ENCODE results near the gene HEATR1.
"Not testable (repeated sequence)": the region's sequence is repeated elsewhere in the genome, so short reads cannot be mapped to it uniquely, and the experiment has no call there.

Gene HEATR1

DNA sequence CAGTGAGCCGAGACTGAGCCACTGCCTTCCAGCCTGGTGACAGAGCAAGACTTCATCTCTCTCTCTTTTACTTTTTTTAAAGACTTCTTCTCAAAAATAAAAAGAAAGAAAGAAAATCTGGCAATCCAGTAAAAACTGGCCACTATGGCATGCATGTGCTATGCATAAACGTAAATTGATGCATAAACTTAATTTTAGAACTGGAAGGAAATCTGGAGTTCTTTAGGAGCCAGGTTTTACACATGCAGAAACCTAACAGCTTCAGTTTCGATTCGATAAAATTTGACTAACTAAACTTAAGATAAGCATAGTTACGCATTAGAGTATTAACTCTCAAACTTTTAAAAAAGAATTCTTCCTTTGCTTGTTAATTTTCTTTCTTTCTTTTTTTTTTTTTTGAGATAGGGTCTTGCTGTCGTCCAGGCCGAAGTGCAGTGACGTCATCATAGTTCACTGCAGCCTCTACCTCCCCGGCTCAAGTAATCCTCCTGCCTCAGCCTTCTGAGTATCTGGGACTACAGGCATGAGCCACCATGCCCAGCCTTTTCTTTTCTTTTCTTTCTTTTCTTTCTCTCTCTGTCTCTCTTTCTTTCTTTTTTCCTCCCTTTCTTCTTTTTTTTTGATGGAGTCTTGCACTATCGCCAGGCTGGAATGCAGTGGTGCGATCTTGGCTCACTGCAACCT, 92.4 kb downstream of the HEATR1 start:
- no peak for DNase-seq (ENCODE audit: low spot score)

DNA sequence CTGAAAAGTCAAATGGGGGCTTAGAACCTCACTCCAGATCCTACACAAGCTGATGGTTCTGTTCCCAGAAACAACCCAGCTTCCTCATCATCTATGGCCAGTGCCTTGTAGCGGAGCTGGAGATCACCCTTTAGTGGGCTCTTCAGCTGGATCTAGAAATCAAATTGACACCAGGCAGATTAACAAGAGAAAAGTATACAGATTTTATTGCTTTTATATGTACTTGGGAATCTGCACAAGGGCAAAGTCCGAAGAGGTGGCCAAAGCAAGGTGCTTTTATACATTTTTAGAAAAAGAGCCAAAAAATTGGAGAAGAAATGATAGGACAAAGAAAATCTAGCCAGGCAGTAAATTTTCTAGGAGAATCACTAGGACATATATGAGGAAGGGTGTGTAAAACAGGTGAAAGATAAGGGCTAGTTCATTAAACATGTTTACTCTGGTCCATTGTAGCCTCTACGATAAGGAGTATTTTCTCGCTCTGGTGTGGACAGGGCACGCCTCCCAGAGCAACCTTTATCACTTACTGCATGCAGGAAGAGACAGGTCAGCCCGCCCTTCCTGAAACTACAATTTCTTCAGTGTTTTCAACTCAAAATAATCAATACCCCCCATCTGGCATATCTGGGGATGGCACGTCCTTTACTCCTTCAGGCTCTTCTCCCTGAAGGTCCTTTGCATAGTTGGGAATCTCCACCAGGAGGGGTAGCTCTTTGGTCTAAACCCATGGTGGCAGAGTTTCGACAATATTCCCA, 94.5 kb downstream of the HEATR1 start:
- no peak for DNase-seq (ENCODE audit: low spot score)

DNA sequence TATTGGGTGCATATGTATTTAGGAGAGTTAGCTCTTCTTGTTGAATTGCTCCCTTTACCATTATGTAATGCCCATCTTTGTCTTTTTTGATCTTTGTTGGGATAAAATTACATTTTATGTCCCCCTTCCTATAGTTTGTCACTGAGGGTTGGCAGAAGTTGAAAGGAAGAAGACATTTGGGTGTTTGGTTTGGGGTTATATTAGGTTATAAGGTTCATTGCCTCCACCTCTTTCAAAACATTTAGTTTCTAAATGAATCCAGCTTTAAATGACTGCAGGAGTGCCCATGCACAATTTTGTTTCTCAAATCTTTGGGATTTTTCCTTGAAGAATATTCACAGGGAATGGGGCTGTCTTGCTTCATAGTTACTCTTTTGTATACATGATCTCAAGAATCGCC, 95.1 kb downstream of the HEATR1 start:
- no peak for DNase-seq (ENCODE audit: low spot score)

DNA sequence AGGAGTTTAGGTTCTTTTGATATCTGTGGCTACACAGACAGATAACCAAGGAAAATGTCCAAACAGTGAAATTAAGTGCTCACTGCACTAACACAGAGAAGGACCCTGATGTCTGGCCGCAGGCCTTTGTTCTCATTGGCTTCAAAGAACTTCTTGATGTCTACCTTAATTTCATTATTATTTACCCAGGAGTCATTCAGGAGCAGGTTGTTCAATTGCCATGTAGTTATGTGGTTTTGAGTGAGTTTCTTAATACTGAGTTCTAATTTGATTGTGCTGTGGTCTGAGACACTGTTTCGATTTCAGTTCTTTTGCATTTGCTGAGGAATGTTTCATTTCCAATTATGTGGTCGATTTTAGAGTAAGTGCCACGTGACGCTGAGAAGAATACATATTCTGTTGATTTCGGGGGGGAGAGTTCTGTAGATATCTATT, 95.7 kb downstream of the HEATR1 start:
- no peak for DNase-seq (ENCODE audit: low spot score)

DNA sequence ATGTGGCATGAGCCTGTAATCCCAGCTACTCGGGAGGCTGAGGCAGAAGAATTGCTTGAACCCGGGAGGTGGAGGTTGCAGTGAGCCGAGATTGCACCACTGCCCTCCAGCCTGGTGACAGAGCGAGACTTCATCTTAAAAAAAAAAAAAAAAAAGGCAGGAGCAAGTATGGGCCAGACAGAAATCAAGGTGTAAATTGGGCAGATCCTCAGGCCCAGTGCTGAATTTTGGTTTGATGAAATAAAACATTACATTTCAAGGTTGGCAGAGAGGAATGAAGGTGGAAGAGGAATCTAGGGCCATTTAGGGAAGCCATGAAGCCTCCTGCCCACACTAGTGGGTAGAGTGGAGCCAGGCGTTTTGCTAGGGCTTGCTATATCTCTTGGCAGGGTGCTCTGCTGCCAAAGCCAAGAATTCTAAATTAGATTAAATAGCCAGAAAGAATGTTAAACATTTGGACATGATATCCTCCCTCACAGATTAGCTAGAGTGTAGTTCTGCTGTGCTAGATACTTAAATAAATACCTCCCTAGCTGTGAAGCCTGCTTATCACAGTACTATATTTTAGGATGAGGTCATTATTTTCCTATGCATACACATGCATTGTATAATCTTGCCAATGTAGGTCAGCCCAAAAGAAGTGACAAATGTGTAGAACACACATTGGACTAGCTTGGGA, 97.2 kb downstream of the HEATR1 start:
- no peak for DNase-seq (ENCODE audit: low spot score)

DNA sequence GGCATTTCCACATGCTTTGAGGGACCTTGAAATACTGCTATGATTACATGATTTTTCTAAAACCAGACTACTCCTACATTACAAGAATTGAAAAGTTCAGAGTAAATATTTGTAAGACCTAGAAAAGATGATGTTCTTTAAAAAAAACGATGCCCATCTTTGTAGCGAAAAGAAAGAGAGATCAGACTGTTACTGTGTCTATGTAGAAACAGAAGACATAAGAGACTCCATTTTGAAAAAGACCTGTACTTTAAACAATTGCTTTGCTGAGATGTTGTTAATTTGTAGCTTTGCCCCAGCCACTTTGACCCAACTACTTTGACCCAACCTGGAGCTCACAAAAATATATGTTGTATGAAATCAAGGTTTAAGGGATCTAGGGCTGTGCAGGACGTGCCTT, 100.0 kb downstream of the HEATR1 start:
- not testable (repeated sequence) for DNase-seq (ENCODE audit: low spot score)

DNA sequence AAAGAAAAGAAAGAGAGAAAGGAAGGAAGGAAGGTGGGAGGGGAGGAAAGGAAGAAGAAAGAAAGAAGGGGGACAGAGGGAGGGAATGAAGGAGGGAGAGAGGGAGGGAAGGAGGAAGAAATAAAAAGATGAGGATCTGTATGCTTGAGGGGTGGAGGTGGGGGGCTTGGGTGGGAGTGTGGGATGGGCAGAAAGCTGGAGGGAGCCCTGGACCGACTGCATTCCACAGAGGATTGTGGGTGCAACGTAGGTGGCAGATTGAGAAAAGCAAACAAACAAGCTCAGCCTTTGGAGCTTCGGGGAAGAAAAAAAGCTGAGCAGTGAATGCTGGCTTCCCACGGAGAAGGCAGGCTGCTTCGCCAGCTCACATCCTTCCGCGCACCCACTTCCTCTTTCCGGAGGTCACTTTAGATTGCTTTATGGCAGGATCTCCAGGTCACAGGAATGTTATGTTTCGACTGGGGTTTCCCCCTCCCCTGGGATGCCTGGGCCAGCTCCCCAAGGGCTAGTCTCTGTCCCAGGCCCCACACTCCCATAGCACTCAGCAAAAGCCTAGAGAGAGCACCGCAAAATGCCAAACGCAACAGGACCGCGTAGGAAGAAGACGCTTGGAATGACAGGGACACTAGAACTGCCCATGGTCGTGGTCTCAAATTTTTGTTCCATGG, 101.2 kb downstream of the HEATR1 start:
- DNase-seq (ENCODE audit: low spot score): peak; percentile 11

DNA sequence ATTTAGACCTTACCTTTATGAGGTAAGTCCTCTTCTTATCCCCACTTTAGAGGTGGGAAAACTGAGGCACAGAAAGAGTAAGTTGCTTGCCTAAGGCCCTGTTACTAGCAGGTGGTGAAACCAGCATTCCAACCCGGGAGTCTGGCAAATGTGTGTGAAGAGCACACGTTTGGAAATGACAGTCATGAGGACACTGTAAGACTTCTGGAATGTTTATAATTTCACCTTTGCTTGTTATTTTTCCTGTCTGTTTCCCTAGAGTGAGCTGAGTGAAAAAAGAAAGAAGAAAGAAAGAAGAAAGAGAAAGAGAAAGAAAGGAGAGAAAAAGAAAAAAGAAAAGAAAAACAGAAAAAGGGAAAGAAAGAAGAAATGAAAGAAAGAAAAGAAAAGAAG, 101.7 kb downstream of the HEATR1 start:
- DNase-seq (ENCODE audit: low spot score): no peak

DNA sequence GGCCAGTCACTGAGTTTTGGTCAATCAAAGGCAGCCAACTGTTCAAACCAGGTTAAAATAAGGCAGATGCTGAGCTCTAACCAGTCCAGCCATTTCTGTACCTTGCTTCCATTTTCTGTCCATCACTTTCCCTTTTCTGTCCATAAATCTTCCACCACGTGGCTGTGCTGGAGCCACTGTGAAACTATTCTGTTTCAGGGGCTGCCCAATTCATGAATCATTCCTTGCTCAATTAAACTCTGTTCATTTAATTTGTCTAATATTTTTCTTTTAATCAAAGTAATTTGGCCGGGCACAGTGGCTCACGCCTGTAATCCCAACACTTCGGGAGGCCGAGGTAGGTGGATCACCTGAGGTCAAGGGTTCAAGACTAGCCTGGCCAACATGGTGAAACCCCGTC, 103.2 kb downstream of the HEATR1 start:
- no peak for DNase-seq (ENCODE audit: low spot score)
